HG02870 (cell line): ENCODE results near the gene DNAJC5.

Experiments
- ATAC-seq: cut with Tn5 transposase; IDR thresholded peaks from one replicate; pipeline ENCODE4 v1.9.1; 2021; ENCODE audit warnings: mild to moderate bottlenecking, moderate library complexity; ENCODE audit not compliant: unreplicated experiment

Gene DNAJC5

DNA sequence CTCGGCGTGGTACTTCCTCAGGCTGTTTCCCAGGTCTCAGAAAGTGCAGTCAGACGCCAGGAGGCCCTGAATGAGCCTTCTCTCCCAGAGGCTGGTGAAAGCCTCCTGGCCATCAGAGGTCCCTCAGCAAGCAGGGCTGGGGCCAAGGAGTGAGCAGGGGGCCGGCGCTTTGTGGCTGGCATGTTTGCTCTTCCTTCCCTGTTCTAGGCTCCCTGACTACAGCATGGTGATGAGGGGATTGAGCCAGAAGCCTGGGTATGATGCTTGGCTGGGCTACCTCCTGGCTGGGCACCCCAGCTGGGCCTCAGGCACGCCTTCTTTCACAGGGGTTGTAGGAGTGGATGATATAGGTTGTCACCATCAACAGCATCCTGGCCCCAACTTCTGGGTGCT lies 11.7 kb upstream of the DNAJC5 start:
- ATAC-seq = no peak

DNA sequence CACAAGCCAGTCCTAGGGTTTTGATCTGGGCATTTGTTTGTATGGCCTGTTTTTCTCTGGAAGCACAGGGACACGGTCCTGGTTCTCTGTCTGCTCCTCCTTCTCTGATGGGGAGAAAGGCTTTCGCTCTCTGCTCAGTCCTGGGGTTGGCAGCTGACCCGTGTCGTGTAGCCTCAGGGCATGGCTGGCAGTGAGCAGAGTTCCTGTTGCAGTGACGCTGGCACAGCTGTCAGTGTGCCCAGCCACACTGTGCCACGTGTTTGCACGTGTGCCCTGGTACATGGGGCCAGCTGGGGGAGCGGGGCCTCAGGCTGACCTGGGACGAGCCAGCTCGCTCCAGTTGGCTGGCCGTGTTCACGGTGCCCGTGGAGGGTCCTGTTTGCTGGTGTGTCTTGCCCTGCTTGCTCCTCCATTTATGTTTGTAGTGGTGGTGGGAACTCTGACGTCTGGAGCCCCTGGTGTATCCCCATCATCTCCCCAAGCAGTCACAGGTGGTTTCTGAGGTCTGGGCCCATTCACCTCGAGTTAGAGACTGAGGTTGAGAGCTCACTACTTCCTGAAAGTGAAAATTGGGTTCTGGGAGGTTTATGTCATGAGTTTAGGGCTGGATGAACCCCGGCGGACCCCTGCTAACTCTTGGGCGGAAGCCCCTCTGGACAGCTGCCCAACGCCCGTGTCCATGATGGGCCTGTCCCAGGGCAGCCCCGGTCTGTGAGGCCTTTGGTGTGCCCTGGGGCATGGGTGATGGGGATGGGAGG lies 10.2 kb upstream of the DNAJC5 start:
- ATAC-seq = no peak

DNA sequence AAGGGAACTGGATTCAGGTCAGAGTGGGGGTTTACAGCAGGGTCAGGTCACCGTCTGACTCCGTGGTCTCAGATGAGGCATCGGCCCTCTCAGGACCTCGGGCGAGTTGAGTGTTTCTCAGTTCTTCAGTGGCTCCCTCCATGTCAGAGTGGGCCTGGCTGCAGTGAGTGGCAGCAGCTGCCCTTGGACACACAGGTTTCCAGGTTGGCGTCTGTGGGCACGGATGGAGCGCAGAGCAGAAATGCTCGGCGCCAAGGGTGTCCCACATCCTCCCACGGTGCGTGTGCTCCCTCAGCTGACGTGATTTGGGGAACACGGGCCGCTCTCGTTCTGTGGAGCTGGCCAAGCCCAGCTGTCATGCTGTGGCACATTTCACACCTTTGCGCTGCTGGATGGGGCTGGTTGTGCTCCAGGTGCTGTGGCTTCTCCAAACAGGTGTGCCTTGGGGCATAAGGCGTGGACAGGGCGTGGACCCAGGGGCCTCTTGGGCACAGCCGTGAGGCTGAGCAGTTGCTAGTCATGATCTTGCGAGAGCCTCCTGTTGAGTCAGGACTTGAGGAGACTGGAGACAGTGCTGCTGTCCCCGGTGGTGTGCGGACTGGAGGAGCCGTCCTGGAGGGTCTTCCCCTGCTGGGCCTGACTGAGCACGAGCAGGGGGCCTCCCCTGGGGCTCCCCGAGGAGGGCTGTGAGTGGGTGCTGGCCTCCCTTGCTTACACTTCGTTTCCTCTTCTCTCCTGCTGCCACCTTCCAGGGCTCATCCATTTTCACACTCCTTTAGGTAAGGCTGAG lies 9.5 kb upstream of the DNAJC5 start:
- no peak for ATAC-seq

DNA sequence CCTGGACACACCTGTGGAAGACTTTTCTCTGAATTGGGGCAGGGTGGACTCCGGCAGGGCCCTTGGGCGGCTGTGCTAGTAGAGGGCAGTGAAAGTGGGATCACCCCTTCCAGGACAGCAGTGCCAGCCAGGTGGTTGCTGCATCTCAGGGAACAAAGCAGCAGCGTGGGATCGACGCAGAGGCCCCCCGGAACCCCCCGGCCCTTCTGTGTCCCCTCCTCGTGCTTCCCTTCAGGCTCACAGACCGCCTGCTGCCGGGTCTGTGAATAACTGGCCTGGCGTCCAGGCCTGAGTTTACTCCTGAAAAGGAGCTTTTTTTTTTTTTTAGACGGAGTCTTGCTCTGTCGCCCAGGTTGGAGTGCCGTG lies 8.9 kb upstream of the DNAJC5 start:
- ATAC-seq = no peak

DNA sequence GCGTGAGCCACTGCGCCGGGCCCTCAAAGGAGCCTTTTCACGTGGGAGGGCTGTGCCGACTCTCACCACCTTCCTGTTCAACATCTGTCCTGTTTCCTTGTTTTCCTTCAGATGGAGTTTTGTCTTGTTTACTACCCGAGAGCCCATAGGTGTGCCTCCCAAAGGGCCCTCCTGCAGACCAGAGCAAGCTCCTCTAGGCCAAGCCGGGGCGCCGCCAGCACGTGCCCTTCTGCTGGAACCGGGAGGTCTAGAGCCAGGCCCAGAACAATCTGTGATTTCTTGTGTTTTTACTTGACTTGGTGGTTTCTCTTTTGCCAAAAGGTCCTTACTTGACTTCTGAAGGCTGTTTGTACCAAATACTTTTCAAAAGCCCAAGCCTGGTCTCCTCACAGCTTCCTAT lies 8.0 kb upstream of the DNAJC5 start:
- no peak for ATAC-seq

DNA sequence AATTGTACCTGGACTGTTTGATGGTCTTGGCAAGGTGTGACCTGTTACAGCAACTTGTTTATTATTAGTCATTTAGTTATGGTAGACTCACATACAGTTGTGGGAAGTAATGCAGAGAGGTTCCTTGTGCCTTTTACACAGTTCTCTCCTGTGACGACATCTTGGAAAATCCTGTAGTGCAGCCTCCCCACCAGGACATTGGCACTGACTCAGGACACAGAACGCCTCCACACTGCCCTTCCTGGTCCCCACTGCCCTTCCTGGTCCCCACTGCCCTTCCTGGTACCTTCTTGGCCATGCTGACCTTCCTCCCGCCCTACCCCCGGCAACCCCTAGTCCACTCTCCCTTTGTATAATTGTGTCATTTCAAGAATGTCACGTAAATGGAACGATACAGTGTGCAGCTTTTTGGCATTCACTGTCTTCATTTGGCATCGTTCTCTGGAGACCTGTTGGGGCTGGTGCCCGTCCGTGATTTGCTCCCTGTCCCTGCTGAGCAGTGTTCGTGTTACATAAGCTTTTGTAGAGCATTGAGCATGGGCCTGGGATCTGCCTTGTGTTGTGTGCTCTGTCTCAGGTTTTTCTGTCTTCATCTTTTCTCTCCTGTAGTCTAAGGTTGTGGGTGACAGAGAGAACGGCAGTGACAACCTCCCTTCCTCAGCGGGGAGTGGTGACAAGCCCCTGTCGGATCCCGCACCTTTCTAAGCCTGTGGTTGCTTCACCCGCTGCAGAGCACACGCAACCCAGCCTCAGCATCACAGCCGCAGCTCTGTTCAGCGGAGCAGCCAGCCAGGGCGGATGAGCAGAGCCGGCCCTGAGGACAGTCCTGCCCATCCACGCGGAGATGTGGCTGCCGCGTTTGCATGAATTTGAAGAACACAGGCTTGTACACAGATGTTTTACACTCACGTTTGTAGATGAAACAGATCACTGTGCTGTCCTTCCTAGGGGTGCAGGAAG lies 5.4 kb upstream of the DNAJC5 start:
- no peak for ATAC-seq

GRCh38 chr20:63890201-63890576 lies 4.7 kb upstream of the DNAJC5 start:
- ATAC-seq = no peak

DNA sequence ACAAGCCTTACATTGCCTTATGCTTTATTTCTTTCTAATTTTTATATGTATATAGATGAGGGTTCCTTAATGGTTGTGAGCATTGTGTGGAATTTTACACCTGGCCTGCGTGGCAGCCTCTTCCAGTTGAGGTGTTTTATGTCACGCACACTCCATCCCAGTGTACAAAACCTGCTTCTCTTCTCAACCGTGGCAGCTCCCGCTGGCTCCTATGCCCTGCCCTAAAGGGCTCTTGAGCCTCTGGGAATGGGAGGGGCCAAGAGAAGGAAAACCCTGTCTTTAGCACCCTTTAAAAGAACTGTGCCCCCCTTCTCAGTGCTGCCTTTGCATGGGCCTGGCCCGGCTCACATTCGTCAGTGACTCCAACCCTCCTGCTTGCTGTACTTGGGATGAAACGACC lies 4.3 kb upstream of the DNAJC5 start:
- no peak for ATAC-seq

DNA sequence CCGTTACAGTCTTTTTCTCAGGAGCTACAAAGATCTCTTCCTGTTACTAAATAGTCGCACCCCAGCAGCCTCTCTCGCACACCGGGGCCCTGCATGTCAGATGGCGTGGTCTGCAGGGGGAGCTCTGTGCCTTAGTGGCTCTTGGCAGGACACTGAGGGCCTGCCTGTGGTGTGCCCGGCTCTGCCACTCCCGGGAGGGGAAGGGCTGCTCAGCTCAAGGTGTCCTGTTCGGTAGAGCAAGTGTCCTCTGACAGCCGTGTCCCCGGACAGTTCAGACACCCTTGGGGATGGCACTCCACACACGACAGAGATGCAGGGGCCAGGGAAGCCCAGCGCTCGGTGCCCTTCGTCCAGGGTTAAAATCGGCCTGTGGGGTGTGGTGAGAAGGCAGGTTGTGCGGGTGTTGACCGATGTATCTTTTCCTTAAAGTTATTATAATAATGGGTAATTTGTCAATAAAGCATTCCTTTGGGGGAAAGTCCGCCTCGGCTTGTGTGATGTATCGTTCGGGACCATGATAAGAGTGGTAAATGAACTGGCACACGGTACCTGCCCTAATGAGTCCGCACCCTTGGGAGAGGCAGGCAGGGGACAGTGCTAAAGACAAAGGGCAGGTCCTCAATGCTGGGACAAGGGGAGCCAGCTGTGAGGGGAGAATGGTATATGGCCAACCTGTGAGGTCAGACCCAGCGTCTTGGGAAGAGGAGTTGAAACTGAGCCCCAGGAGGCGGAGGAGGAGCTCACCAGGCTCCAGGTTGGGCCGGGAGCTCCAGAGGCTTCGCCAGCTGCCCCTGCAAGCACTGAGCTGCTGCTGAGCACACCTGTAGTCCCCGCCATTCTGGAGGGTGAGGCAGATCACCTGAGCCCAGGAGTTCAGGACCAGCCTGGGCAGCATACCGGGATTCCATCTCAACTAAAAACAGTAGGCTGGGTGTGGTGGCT lies 3.6 kb upstream of the DNAJC5 start:
- ATAC-seq = no peak

DNA sequence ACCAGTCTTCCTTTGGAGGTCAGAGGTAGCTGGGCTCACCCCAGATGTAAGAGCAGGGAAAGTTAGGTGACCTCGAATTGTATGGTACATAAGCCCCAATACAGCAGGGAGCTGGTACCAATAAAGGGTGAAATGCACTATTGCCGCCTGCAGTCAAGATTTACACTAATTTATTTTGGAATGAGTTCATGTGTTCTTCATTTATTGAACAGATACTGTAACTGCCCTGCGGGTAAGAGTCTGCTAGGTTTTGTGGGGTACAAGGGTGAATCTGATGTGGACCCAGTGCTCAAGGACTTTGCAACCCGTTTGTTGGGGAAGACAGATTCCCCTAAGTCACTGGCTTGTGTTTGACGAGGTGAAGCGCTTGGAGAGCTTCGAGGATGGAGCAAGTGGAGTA lies 2.5 kb upstream of the DNAJC5 start:
- no peak for ATAC-seq

DNA sequence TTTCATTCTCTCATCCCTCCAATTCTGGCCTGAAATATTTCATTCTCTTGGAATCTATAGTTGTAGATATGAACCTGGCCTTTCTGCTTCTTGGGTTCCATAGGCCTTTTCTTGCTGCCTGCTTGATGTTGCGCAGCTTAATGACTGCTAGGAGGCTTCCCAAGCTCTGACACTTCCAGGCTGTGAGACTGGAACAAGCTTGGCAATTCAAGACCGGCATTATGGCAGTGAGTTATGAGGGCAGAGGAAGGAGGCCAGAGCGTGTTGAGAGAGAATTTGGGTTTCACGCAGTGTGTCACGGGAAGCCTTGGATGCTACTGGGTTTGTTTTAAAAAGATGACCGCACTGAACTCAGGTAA lies 948 bp upstream of the DNAJC5 start:
- ATAC-seq = no peak

GRCh38 chr20:63895202-63895951 lies 451 bp downstream of the DNAJC5 start:
- ATAC-seq = no peak

DNA sequence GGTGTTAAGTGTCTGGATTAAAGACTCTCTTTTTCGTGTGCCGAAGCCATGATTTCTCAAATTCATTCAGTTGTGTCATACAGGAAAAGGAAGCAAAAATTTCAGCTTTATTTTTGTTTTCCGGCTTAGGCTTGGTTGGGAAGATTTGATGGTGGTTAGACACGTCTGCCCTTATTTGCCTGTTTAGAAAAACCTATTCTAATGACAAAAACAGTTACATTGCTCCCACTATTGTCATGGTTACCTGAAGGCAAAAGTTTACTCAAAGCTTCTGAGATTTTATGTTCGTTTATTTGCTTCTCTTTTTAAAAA lies 982 bp downstream of the DNAJC5 start:
- no peak for ATAC-seq

DNA sequence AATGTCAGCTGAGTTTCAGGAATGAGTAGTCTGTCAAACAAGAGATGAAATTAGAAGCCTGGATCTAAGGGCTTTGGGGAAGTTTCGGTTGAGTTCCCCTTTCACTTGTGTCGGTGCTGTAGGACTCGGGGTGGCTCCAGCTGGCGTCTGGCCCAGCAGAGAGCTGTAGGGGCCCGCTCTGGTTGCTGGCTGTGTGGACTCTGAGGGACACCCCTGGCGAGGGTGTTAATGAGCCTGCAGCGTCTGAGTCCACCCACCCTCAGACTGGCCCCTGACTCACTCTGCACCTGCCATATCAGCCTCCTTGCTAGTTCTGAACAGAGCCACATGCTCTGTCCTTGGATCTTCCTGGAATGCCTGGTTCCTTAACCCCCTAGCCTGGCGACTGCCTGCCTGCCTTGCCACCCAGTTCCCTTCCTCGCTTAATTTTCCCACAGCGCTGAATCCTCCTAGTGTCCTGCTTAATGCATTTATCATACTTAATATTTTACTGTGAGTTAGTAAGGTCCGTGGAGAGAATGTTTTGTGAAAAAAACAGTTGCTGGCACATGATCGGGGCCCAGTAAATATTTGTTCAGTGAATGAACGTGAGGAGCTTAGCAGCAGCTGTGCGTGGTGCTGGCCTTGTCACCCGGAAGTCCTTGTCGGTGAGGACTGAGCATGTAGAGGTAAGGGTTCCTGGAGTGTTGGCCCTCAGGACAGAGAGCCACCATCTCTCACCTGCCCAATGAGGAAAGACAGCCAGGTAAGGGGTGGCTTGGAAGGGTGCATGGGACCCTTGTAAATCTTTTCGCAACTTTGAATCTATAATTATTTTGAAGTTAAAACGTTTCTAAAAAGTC lies 1.6 kb downstream of the DNAJC5 start:
- no peak for ATAC-seq

DNA sequence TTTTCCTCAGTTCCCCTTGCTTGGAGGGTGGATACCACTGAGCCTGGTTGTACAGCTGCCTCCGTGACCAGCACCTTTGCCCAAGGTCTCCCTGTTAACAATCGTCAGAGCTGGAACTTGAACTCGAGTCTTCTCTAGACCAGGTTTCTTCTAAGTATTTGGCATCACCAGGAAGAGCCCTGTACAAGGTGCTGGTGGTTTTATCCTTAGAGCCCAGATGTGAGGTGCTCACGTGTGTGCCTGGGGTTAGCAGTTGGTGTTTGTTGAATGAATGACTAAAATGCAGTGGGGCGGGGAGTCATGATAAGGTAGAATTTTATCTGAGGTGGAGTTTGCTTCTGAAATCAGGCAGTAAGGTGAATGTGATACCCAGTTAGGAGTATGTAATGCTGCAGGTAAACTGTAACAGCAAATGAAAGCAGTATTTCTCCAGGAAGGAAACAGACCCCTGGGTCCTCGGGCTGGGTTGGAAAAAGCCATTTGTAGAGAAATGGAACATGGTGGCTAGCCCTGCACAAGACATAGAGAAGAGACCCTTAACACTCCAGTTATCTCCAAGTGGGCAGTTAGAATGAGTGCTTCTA lies 3.1 kb downstream of the DNAJC5 start:
- no peak for ATAC-seq

DNA sequence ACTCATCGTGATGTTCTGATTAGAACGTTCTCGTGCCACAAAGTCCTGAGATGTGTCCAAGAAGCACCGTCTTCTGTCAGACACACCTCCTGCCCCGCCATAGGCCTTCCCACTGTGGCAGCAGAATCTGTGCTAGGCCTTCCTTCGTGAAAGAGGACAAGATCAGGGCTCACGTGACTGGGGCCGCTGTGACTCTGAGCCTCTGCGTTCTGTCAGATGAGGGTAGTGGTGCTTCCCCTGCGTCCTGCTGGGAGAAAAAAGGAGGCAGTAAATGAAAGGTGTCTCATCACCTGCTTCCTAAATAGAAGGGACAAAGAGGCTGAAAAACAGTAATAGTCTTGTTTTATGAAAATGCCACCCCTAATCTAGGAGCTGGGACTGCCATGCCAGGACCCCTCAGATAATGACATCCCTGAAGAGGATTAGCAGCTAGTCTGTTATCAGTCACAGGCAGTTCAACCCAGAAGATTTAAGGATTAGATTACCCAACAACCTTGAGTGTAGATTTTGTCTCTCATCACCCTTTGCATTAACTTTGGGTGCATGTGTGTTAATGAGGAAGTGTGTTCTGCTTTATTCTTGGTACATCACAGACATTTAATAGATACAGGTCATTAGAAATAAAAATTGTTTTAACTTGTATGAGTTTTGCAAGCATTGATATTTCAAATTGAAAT lies 4.1 kb downstream of the DNAJC5 start:
- ATAC-seq = no peak

- ATAC-seq = no peak
Measured at GRCh38 chr20:63900413-63900812, 5.5 kb downstream of the DNAJC5 start.
